Endothelial cell of umbilical vein (primary cell): ENCODE results near the gene PID1. TPM values are rescaled to one million over a fixed set of nuclear protein-coding genes. Genes with fewer than 3 reads are reported as not detected.

Experiments
- BruUV-seq: library from RNA; stranded (reverse); fragments of 400-500 nt; replicated peaks from 2 replicates; lab custom pipeline; 2021; lab: Mats Ljungman, UMichigan
- CTCF ChIA-PET: fragments of 300-600, 350-600 bp; sonication (Branson Sonifier 250); formaldehyde crosslinking; loops from one replicate; lab custom pipeline; 2021; ENCODE audit warnings: antibody characterized with exemption, inconsistent platforms; lab: Charles Lee
- POLR2A ChIA-PET: fragments of 300-600, 350-600 bp; sonication (Branson Sonifier 250); formaldehyde crosslinking; loops from one replicate; lab custom pipeline; 2021; ENCODE audit warnings: antibody characterized with exemption, inconsistent platforms; lab: Charles Lee
- DNase-seq: peaks from one replicate; pipeline ENCODE4 v3.0.0-alpha.2; 2011; ENCODE audit warnings: low read depth, low spot score
- FAIRE-seq: peaks from 2 replicates; lab custom pipeline; 2011; peaks lifted over from hg19 to GRCh38; lab: Jason Lieb, UNC
- H2AFZ ChIP-seq: 2 replicates; pipeline ENCODE4 v1.6.0; 2012; ENCODE audit warnings: low read depth, low read length, control low read depth, inconsistent platforms
- H3K27ac ChIP-seq: 2 replicates; pipeline ENCODE4 v1.5.1; 2011; ENCODE audit warnings: low read depth, mild to moderate bottlenecking, control low read depth, low read length, moderate library complexity; ENCODE audit not compliant: insufficient read depth
- H3K27me3 ChIP-seq, 2 experiments: 2 replicates each; pipeline versions ENCODE4 v1.6.0 to v1.6.1; 2011; ENCODE audit warnings: low read length in 2 of 2, mixed read lengths in 1 of 2; ENCODE audit not compliant: control insufficient read depth in 2 of 2, insufficient read depth in 2 of 2
- H3K36me3 ChIP-seq, 2 experiments: 2 replicates in 1 of 2; 3 replicates in 1 of 2; pipeline ENCODE4 v1.5.1; 2011; ENCODE audit warnings: low read length in 2 of 2, mild to moderate bottlenecking in 1 of 2, moderate library complexity in 1 of 2; ENCODE audit not compliant: control insufficient read depth in 2 of 2, insufficient read depth in 2 of 2; ENCODE audit errors: extremely low read depth in 1 of 2
- H3K4me1 ChIP-seq: 3 replicates; pipeline ENCODE4 v1.5.1; 2011; ENCODE audit warnings: mild to moderate bottlenecking, low read length; ENCODE audit not compliant: control insufficient read depth, insufficient read depth; ENCODE audit errors: extremely low read depth
- H3K4me2 ChIP-seq: 2 replicates; pipeline ENCODE4 v1.6.1; 2011; ENCODE audit warnings: low read length, control low read depth, mixed read lengths; ENCODE audit not compliant: insufficient read depth
- H3K4me3 ChIP-seq, 3 experiments: fragments of 200-600 bp in 1 of 3; sonication (generic), shearing (Covaris generic) in 1 of 3; replicated peaks in 1 of 3; 2 replicates each; pipeline ENCODE4 v1.5.1; 2011 to 2016; ENCODE audit warnings: control low read depth in 3 of 3, low read length in 3 of 3, mild to moderate bottlenecking in 2 of 3, inconsistent platforms in 1 of 3, low read depth in 1 of 3, moderate library complexity in 1 of 3; ENCODE audit not compliant: insufficient read depth in 1 of 3
- H3K79me2 ChIP-seq: 2 replicates; pipeline ENCODE4 v1.6.0; 2012; ENCODE audit warnings: low read length, inconsistent platforms; ENCODE audit not compliant: control insufficient read depth, insufficient read depth
- H3K9ac ChIP-seq: replicated peaks from 2 replicates; pipeline ENCODE3; 2011; ENCODE audit warnings: low read length, control low read depth; ENCODE audit not compliant: insufficient read depth; ENCODE audit errors: extremely low read depth
- H3K9me1 ChIP-seq: replicated peaks from 3 replicates; pipeline ENCODE4 v1.6.0; 2011; ENCODE audit warnings: mild to moderate bottlenecking, low read length; ENCODE audit not compliant: control insufficient read depth, insufficient read depth; ENCODE audit errors: extremely low read depth
- H3K9me3 ChIP-seq: replicated peaks from 2 replicates; pipeline ENCODE4 v1.5.1; 2012; ENCODE audit warnings: low read length, inconsistent platforms; ENCODE audit not compliant: control insufficient read depth, insufficient read depth
- H4K20me1 ChIP-seq: replicated peaks from 2 replicates; pipeline ENCODE3; 2011; ENCODE audit warnings: mild to moderate bottlenecking, low read length; ENCODE audit not compliant: control insufficient read depth, insufficient read depth; ENCODE audit errors: extremely low read depth
- EZH2 ChIP-seq: IDR thresholded peaks from 2 replicates; pipeline ENCODE4 v1.6.1; 2012; ENCODE audit warnings: borderline replicate concordance, low read depth, mild to moderate bottlenecking, moderate library complexity, low read length, inconsistent platforms; ENCODE audit not compliant: severe bottlenecking
- FOS ChIP-seq: IDR thresholded peaks from 2 replicates; pipeline ENCODE4 v1.6.1; 2011; ENCODE audit warnings: mild to moderate bottlenecking, low read length, moderate library complexity, borderline replicate concordance; ENCODE audit not compliant: insufficient read depth
- GATA2 ChIP-seq: IDR thresholded peaks from 2 replicates; pipeline ENCODE4 v1.7.0; 2011; ENCODE audit warnings: low read depth, mild to moderate bottlenecking, moderate library complexity, mixed read lengths, low read length; ENCODE audit not compliant: insufficient read length, insufficient read depth
- JUN ChIP-seq: IDR thresholded peaks from 2 replicates; pipeline ENCODE4 v1.6.1; 2011; ENCODE audit warnings: borderline replicate concordance, low read depth; ENCODE audit not compliant: insufficient read length, insufficient read depth
- MYC ChIP-seq: IDR thresholded peaks from one replicate; pipeline ENCODE4 v1.6.1; 2011; ENCODE audit warnings: mild to moderate bottlenecking, low read depth, low read length
- POLR2A ChIP-seq: IDR thresholded peaks from 2 replicates; pipeline ENCODE4 v1.6.1; 2012; ENCODE audit warnings: low read depth, mild to moderate bottlenecking, control low read depth, low read length
- POLR2AphosphoS5 ChIP-seq: IDR thresholded peaks from 2 replicates; pipeline ENCODE4 v1.6.1; 2012; ENCODE audit warnings: low read depth, mild to moderate bottlenecking, control low read depth, low read length, moderate library complexity; ENCODE audit not compliant: insufficient read depth
- dilution Hi-C: fragments of 300-500 bp; cut with MboI; formaldehyde crosslinking; loops from one replicate; pipeline ENCODE4 v1.15.0; 2019; ENCODE audit warnings: low sequenced_read_pairs; ENCODE audit not compliant: extremely low pct_ligation_motif_present
- intact Hi-C: fragments of 100-400 bp; cut with micrococcal nuclease; formaldehyde crosslinking; loops from one replicate; pipeline ENCODE4 v1.10.0; 2022
- polyA plus RNA-seq, 4 experiments: library from polyadenylated mRNA; depleted of rRNA in 3 of 4; stranded (reverse) in 3 of 4; unstranded in 1 of 4; fragments of >200 nt; gene quantifications; 2 replicates each; pipeline versions ENCODE4 v1.2.1 to v1.2.3, GENCODE V29; 2011 to 2012; ENCODE audit warnings: missing spikeins in 1 of 4
- total RNA-seq: library from RNA; stranded (reverse); gene quantifications from 2 replicates; pipeline ENCODE4 v1.2.3, GENCODE V29; 2021
- TF ChIP-seq, protein P1 (sequence below): IDR thresholded peaks from 2 replicates; pipeline ENCODE4 v1.6.1; 2011; ENCODE audit not compliant: insufficient read depth, insufficient read length
- TF ChIP-seq, protein P2 (sequence below), 2 donors: IDR thresholded peaks; 1 replicate in 1 of 2; 2 replicates in 1 of 2; pipeline ENCODE4 v1.5.1; 2011; ENCODE audit warnings: low read length in 2 of 2, mild to moderate bottlenecking in 2 of 2, moderate library complexity in 2 of 2, control low read depth in 1 of 2, inconsistent platforms in 1 of 2, low read depth in 1 of 2; ENCODE audit not compliant: insufficient read depth in 1 of 2; ENCODE audit errors: extremely low read depth in 1 of 2

PID1 gene
- total and polyA plus RNA-seq, 2 donors (not counting 3 experiments of a cell fraction or from before 2014, with no cell fraction given): not detected

DNA sequence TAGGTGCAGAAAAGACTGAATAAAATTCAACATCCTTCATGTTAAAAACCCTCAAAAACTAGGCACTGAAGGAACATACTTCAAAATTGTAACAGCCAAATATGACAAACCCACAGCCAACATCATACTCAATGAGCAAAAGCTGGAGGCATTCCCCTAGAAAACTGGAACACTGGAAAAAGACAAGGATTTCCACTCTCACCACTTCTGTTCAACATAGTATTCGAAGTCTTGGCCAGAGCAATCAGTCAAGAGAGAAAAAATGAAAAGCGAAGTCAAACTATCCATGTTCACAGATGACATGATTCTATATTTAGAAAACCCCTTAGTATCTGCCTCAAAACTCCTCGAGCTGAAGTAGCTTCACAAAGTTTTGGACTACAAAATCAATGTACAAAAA lies 282.3 kb downstream of the PID1 start:
- no TSS peak for BruUV-seq

More for the DNA sequence above, 282.3 kb downstream of the PID1 start:
- POLR2A ChIA-PET: no interaction called here
- dilution Hi-C loops: no loop called here
- no peaks in the 10 kb centered on the region for H3K36me3 ChIP-seq
- H3K4me2 ChIP-seq: no peak overlapping the region
- H3K27ac ChIP-seq: no peak overlapping the region
- H3K9me3 ChIP-seq: no peaks in the 10 kb centered on the region
- intact Hi-C loops: no loop called here
- H4K20me1 ChIP-seq: no peaks in the 10 kb centered on the region
- no peaks in the 10 kb centered on the region for H3K27me3 ChIP-seq
- FAIRE-seq (no peak), DNase-seq (no peak)
- no peaks in the 10 kb centered on the region for H3K79me2 ChIP-seq
- CTCF ChIA-PET: no interaction called here
- H2AFZ ChIP-seq: no peak overlapping the region
- H3K4me3 ChIP-seq: no peak overlapping the region
- TF ChIP-seq FOS (no peak), POLR2A (no peak), GATA2 (no peak), MYC (no peak), POLR2AphosphoS5 (no peak), JUN (no peak), EZH2 (no peak)
- TF ChIP-seq, protein P1, sequence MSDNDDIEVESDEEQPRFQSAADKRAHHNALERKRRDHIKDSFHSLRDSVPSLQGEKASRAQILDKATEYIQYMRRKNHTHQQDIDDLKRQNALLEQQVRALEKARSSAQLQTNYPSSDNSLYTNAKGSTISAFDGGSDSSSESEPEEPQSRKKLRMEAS: no peak
- TF ChIP-seq, protein P2, sequence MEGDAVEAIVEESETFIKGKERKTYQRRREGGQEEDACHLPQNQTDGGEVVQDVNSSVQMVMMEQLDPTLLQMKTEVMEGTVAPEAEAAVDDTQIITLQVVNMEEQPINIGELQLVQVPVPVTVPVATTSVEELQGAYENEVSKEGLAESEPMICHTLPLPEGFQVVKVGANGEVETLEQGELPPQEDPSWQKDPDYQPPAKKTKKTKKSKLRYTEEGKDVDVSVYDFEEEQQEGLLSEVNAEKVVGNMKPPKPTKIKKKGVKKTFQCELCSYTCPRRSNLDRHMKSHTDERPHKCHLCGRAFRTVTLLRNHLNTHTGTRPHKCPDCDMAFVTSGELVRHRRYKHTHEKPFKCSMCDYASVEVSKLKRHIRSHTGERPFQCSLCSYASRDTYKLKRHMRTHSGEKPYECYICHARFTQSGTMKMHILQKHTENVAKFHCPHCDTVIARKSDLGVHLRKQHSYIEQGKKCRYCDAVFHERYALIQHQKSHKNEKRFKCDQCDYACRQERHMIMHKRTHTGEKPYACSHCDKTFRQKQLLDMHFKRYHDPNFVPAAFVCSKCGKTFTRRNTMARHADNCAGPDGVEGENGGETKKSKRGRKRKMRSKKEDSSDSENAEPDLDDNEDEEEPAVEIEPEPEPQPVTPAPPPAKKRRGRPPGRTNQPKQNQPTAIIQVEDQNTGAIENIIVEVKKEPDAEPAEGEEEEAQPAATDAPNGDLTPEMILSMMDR (IDR thresholded peaks at IDR 0.05; ENCODE audit: extremely low read depth in 1 of 2, insufficient read depth in 1 of 2, low read depth in 1 of 2, low read length in 2 of 2): no peak
- H3K9ac ChIP-seq: no peak overlapping the region
- H3K9me1 ChIP-seq: no peaks in the 10 kb centered on the region
- no peaks in the 10 kb centered on the region for H3K4me1 ChIP-seq
